Smooth muscle cell (in vitro differentiated cells): Measurements from ENCODE around the gene ATG16L1. TPM values are rescaled to one million over a fixed set of nuclear protein-coding genes. Genes with fewer than 3 reads are reported as not detected.

Source experiments
- DNase-seq: peaks from one replicate; lab custom pipeline; 2025; ENCODE audit not compliant: unreplicated experiment; lab: John Stamatoyannopoulos, UW
- H2AFZ ChIP-seq: fragments of 200-600 bp; sonication (generic); 2 replicates; pipeline ENCODE4 v1.6.0; 2016; ENCODE audit warnings: antibody characterized with exemption, low read depth, mild to moderate bottlenecking
- H3F3A ChIP-seq: fragments of 200-600 bp; sonication (generic); 2 replicates; pipeline ENCODE4 v1.6.0; 2017; ENCODE audit warnings: antibody characterized with exemption, low read depth
- H3K27ac ChIP-seq: fragments of 200-600 bp; sonication (generic); 2 replicates; pipeline ENCODE4 v1.5.1; 2016; ENCODE audit warnings: low read depth, mild to moderate bottlenecking
- H3K27me3 ChIP-seq: fragments of 200-600 bp; sonication (generic); 2 replicates; pipeline ENCODE4 v1.6.1; 2016; ENCODE audit warnings: low read depth, mild to moderate bottlenecking
- H3K36me3 ChIP-seq: fragments of 200-600 bp; sonication (generic); 2 replicates; pipeline ENCODE4 v1.5.1; 2016; ENCODE audit warnings: low read depth
- H3K4me1 ChIP-seq: fragments of 200-600 bp; sonication (generic); 2 replicates; pipeline ENCODE4 v1.5.1; 2016; ENCODE audit warnings: low read depth
- H3K4me2 ChIP-seq: fragments of 200-600 bp; sonication (generic); 2 replicates; pipeline ENCODE4 v1.6.0; 2016; ENCODE audit warnings: mild to moderate bottlenecking
- H3K4me3 ChIP-seq: fragments of 200-600 bp; sonication (generic); 2 replicates; pipeline ENCODE4 v1.5.1; 2016; ENCODE audit warnings: mild to moderate bottlenecking
- H3K79me2 ChIP-seq: fragments of 200-600 bp; sonication (generic); 2 replicates; pipeline ENCODE4 v1.6.0; 2016; ENCODE audit warnings: low read depth, mild to moderate bottlenecking
- H3K9ac ChIP-seq: fragments of 200-600 bp; sonication (generic); 2 replicates; pipeline ENCODE4 v1.6.0; 2016; ENCODE audit warnings: low read depth
- H3K9me3 ChIP-seq: fragments of 200-600 bp; sonication (generic); replicated peaks from 2 replicates; pipeline ENCODE4 v1.5.1; 2016; ENCODE audit warnings: low read depth
- H4K20me1 ChIP-seq: fragments of 200-600 bp; sonication (generic); 2 replicates; pipeline ENCODE4 v1.6.0; 2016; ENCODE audit warnings: low read depth
- CTCF ChIP-seq: fragments of 200-600 bp; sonication (generic); IDR thresholded peaks from 2 replicates; pipeline ENCODE4 v1.5.1; 2017; ENCODE audit warnings: borderline replicate concordance, mild to moderate bottlenecking, antibody characterized with exemption; ENCODE audit not compliant: insufficient read depth, poor library complexity, severe bottlenecking
- WGBS: methylation state at CpG from one replicate; pipeline ENCODE4 v1.1.7; 2016; ENCODE audit warnings: low lambda C conversion rate; 5-methylcytosine and 5-hydroxymethylcytosine counted together
- polyA plus RNA-seq: library from polyadenylated mRNA; unstranded; fragments of >200 nt; fragmentation: Nextera tagmentation; extraction: Ambion mirVana; gene quantifications from 2 replicates; pipeline ENCODE4 v1.2.1, GENCODE V29; 2016
- total RNA-seq: library from RNA; depleted of rRNA; stranded (reverse); fragments of >200 nt; gene quantifications from 2 replicates; pipeline ENCODE4 v1.2.3, GENCODE V29; 2014

ATG16L1 gene
- total and polyA plus RNA-seq, 2 experiments from 2014 or later: 12.5 to 26.4 TPM

- Histone ChIP-seq H3K9ac (no peak overlapping the region), H3K4me2 (no peak overlapping the region), H3K4me1 (peaks cover 5% of the 10 kb centered on the region), H3K27me3 (no peaks in the 10 kb centered on the region), H3K4me3 (no peak overlapping the region), H3K27ac (no peak overlapping the region), H4K20me1 (peaks cover 58% of the 10 kb centered on the region), H3K36me3 (peaks cover 5% of the 10 kb centered on the region), H3K79me2 (peaks cover 47% of the 10 kb centered on the region), H2AFZ (no peak overlapping the region), H3F3A (no peaks in the 10 kb centered on the region), H3K9me3 (no peaks in the 10 kb centered on the region)
- no peak for DNase-seq
- 96% methylated on average over 4 of the region's 4 CpGs for WGBS
- TF ChIP-seq CTCF: no peak
Measured at GRCh38 chr2:233256048-233256447, 4.6 kb downstream of the ATG16L1 start.

GRCh38 chr2:233258211-233258610 is 6.7 kb downstream of the ATG16L1 start:
- Histone ChIP-seq H3K36me3 (peaks cover 5% of the 10 kb centered on the region), H3K9ac (no peak overlapping the region), H3K27ac (no peak overlapping the region), H3K9me3 (no peaks in the 10 kb centered on the region), H3K4me1 (no peaks in the 10 kb centered on the region), H4K20me1 (peaks cover 65% of the 10 kb centered on the region), H3K79me2 (peaks cover 34% of the 10 kb centered on the region), H3K27me3 (no peaks in the 10 kb centered on the region), H3K4me2 (no peak overlapping the region), H3F3A (no peaks in the 10 kb centered on the region), H3K4me3 (no peak overlapping the region), H2AFZ (no peak overlapping the region)
- DNase-seq: no peak
- TF ChIP-seq CTCF: no peak
- 100% methylated on average over 2 of the region's 2 CpGs for WGBS

GRCh38 chr2:233259730-233260129 is 8.3 kb downstream of the ATG16L1 start:
- Histone ChIP-seq H3K27ac (peak overlapping the region; percentile 56), H3K9ac (no peak overlapping the region), H3K36me3 (peaks cover 5% of the 10 kb centered on the region), H3K4me3 (no peak overlapping the region), H4K20me1 (peaks cover 51% of the 10 kb centered on the region), H3K79me2 (peaks cover 20% of the 10 kb centered on the region), H2AFZ (no peak overlapping the region), H3K27me3 (no peaks in the 10 kb centered on the region), H3K4me2 (no peak overlapping the region), H3F3A (no peaks in the 10 kb centered on the region), H3K9me3 (no peaks in the 10 kb centered on the region), H3K4me1 (no peaks in the 10 kb centered on the region)
- TF ChIP-seq CTCF: no peak
- DNase-seq: no peak
- WGBS: 46% methylated on average over 1 of the region's 1 CpG

GRCh38 chr2:233260661-233261060 is 9.2 kb downstream of the ATG16L1 start:
- Histone ChIP-seq H3F3A (no peaks in the 10 kb centered on the region), H3K9ac (no peak overlapping the region), H3K27ac (peak overlapping the region; percentile 56), H3K79me2 (peaks cover 11% of the 10 kb centered on the region), H3K4me2 (no peak overlapping the region), H3K4me1 (no peaks in the 10 kb centered on the region), H4K20me1 (peaks cover 43% of the 10 kb centered on the region), H3K27me3 (no peaks in the 10 kb centered on the region), H3K4me3 (no peak overlapping the region), H3K9me3 (no peaks in the 10 kb centered on the region), H3K36me3 (peaks cover 6% of the 10 kb centered on the region), H2AFZ (no peak overlapping the region)
- DNase-seq: no peak
- TF ChIP-seq CTCF: no peak
- WGBS: 97% methylated on average over 5 of the region's 5 CpGs
